GM18870 (cell line): ENCODE measurements around the gene FER1L5.
"Not testable (repeated sequence)": the region's sequence is repeated elsewhere in the genome, so short reads cannot be mapped to it uniquely, and the experiment has no call there.

Experiments
- ATAC-seq: cut with Tn5 transposase; IDR thresholded peaks from one replicate; pipeline ENCODE4 v1.9.1; 2021; ENCODE audit warnings: moderate library complexity; ENCODE audit not compliant: unreplicated experiment

FER1L5 gene

DNA sequence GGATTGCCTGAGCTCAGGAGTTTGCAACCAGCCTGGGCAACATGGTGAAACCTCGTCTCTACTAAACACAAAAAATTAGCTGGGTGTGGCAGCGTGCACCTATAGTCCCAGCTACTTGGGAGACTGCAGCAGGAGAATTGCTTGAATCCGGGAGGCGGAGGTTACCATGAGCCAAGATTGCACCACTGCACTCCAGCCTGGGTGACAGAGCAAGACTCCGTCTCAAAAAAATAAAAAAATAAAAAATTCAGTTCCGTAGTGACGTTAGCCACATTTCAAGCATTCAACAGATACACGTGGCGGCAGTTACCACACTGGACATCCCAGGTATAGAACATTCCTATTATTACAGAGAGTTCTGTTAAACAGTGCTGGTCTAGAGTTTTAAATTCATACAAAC, 8.9 kb upstream of the FER1L5 start:
- no peak for ATAC-seq

DNA sequence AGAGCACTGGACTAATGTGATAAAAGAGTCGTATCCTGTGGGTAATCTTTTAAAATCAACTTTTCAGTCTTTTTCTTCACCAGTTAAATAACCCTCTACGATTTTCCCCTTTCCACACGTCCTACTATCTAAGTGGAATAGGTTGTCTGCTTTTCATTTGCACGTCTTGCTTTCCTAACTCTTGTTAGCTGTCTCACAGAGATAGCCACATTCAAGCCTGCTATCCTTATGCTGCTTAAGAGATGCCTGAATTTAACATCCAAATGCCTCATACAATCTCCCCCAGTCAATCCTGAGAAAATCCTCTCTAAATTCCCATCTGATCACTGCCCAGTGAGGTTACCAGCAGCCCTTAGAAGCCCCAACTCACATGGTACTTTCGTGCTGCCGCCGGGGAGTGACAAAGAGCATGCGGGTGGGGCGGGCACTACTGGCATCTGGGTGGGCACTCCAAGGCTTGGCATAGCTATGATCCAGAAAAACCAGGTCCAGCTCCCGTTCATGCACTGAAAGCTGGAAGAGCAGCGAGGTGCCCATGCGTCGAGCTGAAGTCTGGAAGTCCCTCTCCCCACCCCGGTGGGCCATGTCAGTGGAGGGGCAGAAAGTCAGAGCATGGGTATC, 5.9 kb upstream of the FER1L5 start:
- no peak for ATAC-seq

DNA sequence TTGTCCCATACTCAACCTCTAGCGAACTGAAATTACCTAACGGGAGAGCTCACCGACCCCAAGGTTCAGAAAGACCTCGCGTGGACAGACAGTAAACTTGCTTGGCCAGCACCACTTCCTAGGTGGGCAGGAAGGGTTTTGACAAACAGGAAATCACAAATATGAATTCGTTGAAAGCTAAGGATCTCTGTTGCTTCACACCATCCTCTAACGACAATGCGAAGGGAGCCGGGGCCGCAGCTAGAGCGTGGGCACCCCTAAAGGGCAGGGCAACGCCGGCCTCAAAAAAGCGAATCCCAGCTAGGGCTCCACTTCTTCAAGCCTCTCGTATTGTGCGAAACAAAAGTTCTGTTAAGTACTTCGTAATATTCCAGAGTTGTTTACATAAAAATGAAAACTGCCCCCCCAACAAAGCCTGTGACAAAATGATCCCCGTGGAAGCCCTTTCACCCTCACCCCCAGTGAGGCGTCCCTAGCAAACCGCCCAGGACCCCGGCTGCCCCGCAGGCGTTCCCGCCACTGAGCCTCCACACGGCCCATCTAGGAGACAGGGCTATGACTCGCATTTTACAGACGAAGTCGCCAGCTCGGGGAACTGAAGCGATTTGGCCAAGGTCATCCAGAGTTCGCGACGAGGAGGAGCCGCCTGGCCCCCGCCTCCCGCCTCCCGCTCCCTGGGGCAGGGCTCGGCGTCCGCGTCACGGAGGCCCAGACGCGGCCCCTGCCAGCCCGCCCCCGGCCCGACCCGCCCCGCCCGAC, 5.0 kb upstream of the FER1L5 start:
- ATAC-seq = no peak

DNA sequence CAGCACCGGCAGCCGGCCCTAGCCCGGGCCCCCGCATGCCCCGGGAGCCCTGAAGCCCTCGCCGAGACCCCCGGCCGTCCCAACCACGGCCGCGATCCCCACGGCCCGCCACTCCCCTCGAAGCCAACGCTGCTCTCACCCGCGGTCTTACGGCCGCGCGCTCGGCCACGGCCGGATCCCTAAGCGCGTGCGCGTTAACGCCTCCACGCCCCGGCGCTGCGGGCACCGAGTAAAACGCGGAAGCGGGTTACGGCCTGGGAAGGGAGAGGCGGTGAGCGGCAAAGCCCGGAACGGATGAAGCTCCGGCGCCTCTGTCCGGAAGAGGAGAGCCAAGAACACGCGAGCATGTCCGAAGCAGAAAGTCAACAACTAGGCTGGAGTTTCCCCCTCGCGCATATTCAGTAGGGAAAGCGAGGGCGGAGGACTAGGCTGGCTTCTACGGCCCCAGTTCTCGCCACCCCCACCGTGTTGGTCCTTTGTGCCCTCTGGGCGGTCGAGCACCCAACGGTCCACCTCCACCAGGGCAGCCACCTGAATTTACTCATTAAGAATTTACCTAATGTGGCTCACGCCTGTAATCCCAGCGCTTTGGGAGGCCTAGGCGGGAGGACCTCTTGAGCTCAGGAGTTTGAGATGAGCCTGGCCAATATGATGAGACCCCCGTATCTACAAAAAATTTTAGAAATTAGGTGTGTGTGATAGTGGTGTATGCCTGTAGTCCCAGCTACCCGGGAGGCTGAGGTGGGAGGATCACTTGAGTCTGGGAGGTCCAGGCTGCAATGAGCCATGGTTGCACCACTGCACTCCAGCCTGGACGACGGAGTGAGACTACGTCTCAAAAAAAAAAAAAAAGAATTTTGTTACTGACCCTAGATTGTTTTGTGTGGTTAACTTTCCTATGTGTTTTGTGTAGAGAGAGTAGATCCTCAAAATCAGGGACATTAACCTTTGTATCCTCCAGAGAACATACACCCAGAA, 4.1 kb upstream of the FER1L5 start, which contains the start of gene KANSL3:
TSS of gene KANSL3 (minus strand) at position 169 of the 978 bp plus-strand sequence. CDS start 1,177 bp downstream, outside the sequence.
- ATAC-seq = no peak

DNA sequence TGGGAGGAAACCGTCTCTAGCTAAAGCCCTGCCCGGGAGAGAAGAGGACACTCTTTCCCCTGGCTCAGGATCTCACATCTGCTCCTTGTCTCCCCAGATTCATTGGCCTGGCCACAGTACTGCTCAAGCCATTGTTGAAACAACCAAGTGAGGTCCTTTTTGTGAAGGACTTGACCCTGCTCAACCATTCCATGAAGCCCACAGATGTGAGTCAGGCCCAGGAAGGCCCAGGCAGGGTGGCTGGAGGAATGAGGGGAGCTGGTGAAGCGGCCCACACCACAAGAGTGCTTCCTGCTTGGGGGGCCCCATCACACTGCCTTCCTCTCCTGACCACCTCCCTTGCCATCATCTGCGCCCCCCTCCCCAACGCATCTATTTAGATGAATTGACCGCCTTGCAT, 5.1 kb downstream of the FER1L5 start:
- no peak for ATAC-seq

DNA sequence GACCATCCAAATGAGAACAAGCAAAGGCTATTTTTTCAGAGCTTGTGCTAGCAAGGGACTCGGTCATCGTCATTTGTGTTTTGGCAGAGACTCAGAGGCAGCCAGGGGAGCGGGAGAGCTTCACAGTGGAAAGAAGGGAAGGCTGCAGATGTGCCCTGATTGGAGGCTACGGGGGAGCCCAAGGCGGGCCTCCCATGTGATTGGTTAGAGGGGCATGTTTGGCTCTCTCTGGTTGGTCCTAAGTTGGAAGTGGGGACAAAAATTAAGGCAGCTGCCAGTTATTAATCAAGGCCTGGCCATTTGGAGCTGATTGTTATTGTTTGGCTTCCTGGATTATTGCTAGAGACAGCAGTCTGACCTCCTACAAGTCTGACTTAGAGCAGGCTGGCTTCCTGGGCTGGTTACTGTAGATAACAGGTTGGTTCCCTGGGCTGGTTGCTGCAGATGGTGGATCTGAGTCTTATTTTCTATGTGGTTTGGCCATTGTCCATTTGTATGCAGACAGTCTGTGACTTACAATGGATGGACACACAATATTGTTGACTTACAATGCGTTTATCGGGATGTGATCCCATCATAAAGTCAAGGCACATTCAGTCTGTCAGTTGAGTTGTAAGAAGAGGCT, 5.9 kb downstream of the FER1L5 start:
- no peak for ATAC-seq

DNA sequence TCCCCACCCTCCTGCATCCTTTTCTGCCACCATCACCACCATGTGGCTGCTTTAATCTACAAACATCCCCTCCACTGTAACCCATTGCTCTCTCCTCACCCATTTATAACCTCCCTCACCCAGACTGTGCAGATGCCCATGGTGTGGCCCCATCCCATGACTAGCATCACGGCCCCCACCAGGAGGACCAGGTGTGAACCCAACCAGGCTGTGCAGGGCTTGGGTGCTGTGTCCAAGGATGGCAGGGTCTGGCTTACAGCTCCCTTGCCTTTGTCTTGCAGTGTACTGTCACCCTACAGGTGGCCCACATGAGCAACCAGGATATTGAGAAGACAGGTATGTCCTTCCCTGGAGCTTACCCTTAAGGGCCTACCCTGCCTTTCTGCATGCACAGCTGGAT, 6.8 kb downstream of the FER1L5 start:
- ATAC-seq = no peak

DNA sequence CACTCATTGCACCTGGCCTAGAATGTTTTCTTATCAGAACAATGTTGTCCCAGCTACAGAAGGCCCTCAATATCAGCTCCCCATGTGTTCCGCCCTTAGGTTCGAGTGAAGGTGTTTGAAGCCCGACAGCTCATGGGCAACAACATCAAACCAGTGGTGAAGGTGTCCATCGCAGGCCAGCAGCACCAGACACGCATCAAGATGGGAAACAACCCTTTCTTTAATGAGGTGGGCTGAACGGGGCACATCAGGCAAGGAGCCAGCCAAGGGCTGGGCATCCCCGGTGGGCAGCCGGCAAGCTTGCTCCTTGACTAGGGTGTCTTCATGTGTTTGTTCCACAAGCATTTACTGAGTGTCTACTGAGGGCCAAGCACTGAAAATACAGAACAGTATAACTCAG, 9.2 kb downstream of the FER1L5 start:
- ATAC-seq = no peak

DNA sequence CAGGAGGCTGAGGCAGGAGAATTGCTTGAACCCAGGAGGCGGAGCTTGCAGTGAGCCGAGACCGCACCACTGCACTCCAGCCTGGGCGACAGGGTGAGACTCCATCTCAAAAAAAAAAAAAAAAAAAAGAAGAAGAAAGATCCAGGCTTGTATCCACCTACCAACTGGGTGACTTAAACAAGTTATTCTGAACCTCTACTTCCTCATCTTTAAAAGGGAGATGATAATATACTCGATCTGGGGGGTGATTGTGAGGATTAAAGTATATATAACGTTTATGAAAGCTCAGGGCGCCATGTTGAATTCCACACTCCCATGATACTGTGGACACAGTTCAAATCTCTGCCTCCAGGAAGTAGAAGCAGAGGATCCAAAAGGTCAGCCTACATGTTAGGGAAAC, 12.2 kb downstream of the FER1L5 start:
- ATAC-seq = not testable (repeated sequence)

DNA sequence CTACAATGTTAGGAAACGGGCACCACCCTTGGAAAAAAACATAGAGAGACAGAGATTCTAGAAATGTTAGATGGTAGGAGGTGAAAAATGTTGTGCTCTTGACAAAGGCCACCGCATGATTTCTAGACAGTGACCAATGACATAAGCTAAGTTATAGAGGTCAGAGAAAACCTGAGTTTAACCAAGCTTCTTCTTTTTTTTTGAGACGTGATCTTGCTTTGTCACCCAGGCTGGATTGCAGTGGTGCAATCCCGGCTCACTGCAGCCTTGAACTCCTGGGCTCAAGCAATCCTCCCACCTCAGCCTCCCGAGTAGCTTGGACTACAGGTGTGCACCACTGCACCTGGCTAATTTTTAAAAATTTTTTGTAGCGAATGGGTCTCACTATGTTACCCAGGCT, 13.0 kb downstream of the FER1L5 start:
- ATAC-seq = no peak

DNA sequence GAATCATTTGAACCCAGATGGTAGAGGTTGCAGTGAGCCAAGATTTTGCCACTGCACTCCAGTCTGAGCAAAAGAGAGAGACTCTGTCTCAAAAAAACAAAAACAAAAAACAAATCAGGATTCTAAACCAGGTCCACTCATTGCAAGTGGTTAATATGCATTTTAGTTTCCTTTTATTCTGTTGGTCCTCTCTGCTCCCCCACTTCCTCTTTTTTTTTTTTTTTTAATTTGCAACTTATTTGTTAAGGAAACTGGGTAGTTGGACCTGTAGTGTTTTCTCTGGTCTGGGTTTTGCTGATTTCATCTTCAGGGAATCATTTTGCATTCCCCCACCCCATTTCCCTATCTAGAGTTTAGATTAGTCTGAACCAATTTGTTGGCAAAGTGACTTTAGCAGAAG, 14.0 kb downstream of the FER1L5 start:
- no peak for ATAC-seq

DNA sequence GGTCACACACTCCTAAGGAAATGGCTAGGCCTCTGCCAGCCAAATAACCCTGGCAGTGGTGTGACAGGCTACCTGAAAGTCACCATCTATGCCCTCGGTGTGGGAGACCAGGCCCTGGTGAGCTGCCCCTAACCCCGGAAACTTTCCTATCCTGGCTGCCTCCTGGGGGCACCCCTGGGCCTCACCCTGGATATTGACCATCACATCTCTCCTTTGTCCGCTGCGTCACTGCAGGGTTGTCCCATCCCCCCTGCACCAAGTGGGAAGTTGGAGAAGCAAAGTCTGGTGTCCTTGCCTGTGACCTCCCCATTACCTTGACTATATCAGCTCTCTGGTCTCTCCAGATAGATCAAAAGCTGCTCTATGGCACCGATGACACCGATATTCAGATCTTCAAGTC, 18.8 kb downstream of the FER1L5 start:
- ATAC-seq = no peak

DNA sequence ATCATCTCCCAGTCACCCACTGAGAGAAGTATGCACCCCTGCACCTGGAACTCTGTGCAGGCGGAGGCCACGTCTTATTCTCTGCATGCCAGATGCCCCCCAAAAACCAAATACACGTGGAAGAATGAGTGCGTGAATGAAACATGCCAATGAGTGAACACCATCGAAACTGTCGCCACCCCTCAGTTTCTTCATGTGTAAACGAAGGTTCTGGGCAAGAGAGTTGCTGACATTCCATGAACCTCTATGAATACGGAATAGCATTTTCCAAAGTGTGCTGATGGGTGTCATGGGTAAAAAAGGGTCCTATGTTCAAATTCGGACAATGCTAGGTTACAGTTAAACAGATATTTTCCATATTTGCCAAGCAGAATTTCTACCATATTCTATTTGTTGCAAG, 19.8 kb downstream of the FER1L5 start:
- ATAC-seq = no peak

DNA sequence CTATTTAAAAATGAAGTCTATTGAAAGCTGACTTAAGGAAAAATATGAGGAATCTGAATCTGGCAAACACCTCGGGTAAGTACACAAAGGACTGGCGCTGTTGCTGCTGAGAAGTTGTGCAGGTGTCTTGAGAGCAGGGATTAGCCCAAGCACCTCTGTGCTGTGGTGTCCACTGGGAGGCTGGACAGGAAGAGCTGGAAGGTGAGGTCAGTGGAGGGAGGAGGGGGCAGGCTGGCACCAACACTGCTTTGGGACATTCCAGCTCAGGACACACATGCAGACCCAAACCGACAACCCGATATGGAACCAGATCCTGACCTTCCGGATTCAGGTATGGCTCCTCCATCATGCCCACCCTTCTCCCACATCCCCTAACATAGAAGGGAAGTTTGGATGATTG, 20.6 kb downstream of the FER1L5 start:
- no peak for ATAC-seq

DNA sequence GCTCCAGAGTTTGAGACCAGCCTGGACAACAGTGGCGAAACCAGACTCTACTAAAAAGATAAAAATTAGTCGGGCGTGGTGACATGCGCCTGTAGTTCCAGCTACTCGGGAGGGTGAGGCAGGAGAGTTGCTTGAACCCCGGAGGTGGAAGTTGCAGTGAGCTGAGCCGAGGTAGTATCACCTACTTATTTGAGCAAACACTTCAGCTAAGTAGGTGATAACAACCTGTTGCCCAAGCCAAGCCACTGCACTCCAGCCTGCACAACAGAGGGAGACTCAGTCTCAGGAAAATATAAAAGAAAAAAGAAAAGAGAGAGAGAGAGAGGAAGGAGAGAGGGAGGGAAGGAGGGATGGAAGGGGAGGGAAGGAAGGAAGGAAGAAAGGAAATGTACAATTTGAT, 21.3 kb downstream of the FER1L5 start:
- no peak for ATAC-seq

DNA sequence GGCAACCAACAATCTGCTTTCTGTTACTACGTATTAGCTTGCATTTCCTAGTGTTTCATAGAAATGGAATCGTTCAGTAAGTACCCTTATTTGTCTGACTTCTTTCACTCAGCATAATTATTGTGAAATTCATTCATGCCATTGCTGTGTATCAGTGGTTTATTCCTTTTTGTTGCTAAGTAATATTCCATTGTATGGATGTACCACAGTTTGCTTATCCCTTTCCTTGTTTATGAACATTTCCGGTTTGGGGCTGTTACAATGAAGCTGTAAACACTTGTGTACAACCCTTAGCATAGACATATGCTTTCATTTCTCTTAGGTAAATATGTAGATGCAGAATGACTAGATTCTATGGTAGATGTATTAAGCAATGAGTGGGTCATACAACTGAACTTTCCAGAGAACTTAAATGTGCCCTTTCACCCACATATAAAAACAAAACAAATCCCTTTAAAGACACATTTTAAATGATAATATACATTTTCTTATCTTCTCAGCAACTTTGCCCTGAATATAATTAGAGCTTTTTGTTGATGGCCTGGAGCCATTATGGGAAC, 21.9 kb downstream of the FER1L5 start:
- ATAC-seq = no peak

DNA sequence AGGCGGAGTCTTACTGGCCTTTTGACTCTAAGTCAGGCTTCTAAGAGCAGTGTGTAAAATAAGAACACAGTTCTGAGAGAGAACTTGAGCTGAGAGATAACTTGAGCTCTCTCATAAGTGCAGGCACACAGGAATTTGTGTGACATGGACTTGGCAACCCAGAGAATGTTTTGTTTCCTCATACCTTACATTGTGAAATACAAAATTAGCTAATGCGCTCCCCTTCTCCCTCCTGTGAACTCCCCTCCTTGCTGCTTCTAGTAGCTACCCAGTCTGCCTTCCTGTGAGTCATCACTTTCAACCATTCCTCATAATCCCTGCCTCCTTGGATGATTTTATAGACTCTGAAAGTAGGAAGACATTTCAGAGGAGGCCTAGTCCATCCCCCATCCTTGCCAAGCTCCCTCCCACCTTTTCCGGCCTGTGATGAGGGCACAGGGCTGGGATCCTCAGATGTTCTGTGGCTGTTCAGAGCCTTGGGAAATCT, 22.6 kb downstream of the FER1L5 start:
- ATAC-seq = no peak

DNA sequence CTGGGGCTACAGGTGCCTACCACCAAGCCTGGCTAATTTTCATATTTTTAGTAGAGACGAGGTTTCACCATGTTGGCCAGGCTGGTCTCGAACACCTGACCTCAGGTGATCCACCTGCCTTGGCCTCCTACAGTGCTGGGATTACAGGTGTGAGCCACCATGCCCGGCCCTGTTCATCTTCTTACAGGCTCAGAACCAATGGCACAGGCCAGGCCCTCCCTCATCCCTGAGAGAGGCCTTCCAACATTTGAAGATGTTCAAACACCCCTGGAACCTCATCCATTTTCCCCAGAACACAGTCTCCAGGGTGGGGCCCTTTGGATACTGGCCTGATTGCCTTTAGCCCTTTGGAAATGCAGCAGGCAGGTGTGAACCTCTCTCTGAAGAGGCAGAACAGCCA, 23.2 kb downstream of the FER1L5 start:
- ATAC-seq = not testable (repeated sequence)

DNA sequence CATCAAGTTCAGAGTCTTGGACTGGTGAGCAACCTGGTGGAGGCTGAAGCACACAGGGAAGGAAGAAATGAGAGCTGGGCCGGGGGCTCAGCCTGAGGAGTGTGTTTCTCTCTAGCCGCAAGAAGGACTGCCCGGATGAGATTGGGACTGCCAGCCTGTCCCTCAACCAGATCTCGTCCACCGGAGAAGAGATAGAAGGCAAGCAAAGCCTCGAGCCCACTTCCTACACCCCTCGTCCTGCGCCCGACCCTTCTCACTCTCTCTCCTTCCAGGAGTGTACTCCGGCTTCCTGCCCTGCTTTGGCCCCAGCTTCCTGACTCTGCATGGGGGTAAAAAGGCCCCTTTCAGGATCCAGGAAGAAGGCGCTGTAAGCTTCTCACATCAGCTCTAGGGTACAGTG, 26.2 kb downstream of the FER1L5 start:
- no peak for ATAC-seq

DNA sequence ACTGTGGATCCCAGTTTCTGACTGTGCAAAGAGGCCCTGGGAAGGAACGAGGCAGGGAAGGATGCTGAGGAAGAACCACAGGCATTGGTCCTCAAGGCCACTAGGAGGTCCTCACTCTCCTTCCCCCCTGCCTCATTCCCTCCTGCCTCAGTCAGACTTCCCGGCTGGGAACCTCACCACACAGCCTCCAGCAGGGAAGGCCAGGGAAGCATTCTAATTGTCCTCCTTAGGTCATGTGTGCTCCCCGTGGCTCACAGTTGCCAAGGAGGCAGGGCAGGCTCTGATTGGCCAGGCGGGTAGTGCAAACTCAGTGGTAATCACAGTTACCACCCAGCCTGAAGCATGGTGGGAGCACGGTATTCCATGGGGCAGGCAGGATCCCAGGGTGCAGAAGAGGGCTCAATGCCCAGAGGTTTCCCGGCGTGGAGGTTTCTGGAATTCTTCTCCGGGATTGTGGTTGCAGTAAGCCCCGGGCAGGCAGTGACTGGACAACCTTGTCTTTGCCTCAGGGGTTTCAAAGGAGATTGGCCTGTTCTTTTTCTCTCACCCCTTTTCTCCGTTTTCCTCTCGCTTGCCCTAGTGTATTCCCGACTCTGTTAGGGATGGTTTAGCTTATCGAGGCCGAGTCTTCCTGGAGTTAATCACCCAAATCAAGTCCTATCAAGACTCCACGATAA, 27.1 kb downstream of the FER1L5 start:
- ATAC-seq = no peak
